Right atrium auricular region (tissue), 2 donors: ENCODE data around the gene SP7. TPM values are rescaled to one million over a fixed set of nuclear protein-coding genes. Genes with fewer than 3 reads are reported as not detected.
"Not testable (repeated sequence)": the region's sequence is repeated elsewhere in the genome, so short reads cannot be mapped to it uniquely, and the experiment has no call there.

Experiments used
- DNase-seq: peaks from one replicate; pipeline ENCODE4 v3.0.0-alpha.2; 2019; ENCODE audit warnings: low spot score
- H3K27ac ChIP-seq, 2 donors: fragments of 200-600 bp; sonication (generic); 1 replicate in 1 of 2; 2 replicates in 1 of 2; pipeline ENCODE4 v1.5.1; 2016 to 2019
- H3K27me3 ChIP-seq, 2 donors: fragments of 200-600 bp; sonication (generic); one replicate each; pipeline versions ENCODE4 v1.5.1 to v1.6.0; 2017 to 2019
- H3K36me3 ChIP-seq: fragments of 200-600 bp; sonication (generic); one replicate; pipeline ENCODE4 v1.5.1; 2016
- H3K4me1 ChIP-seq, 2 donors: fragments of 200-600 bp; sonication (generic); one replicate each; pipeline versions ENCODE4 v1.5.1 to v1.6.0; 2017 to 2019
- H3K4me3 ChIP-seq, 2 donors: fragments of 200-600 bp; sonication (generic); 1 replicate in 1 of 2; 2 replicates in 1 of 2; pipeline ENCODE4 v1.5.1; 2017 to 2019; ENCODE audit warnings: mild to moderate bottlenecking in 1 of 2, moderate library complexity in 1 of 2
- H3K9me3 ChIP-seq, 2 donors: fragments of 200-600 bp; sonication (generic); one replicate each; pipeline ENCODE4 v1.5.1; 2019
- total RNA-seq, 2 donors: library from RNA; depleted of rRNA; stranded (reverse); fragments of >200 nt; gene quantifications; one replicate each; pipeline ENCODE4 v1.1.0, GENCODE V29; 2016
- TF ChIP-seq, protein P1 (sequence below), 2 donors: fragments of 200-600 bp; sonication (generic); IDR thresholded peaks; one replicate each; pipeline ENCODE4 v1.5.1; 2019; ENCODE audit warnings: antibody characterized with exemption in 2 of 2

SP7 gene
- total RNA-seq, 2 donors from 2014 or later = not detected

DNA sequence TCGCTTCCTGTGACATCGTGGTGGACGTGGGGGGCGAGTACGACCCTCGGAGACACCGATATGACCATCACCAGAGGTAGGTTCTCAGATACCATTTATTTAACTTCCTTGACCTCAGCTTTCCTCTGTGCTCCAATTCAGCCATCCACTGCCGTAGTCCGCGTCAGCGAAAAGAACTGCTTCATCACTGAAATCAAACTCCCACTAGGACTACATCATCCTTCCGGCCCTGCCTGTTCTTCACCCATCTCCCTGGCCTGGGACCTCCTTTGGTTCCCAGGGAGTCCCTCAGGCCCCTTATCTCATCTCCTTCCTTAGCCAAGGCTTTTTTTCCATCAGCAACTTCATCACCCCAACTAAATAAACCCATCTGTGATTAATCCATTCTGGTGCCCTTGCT is 36.0 kb downstream of the SP7 start:
- H3K27me3 ChIP-seq = no peaks in the 10 kb centered on the region
- peaks cover 14% of the 10 kb centered on the region for H3K36me3 ChIP-seq
- H3K4me1 ChIP-seq = peaks cover 0 to 46% of the 10 kb centered on the region in 2 donors
- peak overlapping the region; percentile 74 to 81 for H3K4me3 ChIP-seq
- no peak for DNase-seq
- TF ChIP-seq, protein P1, sequence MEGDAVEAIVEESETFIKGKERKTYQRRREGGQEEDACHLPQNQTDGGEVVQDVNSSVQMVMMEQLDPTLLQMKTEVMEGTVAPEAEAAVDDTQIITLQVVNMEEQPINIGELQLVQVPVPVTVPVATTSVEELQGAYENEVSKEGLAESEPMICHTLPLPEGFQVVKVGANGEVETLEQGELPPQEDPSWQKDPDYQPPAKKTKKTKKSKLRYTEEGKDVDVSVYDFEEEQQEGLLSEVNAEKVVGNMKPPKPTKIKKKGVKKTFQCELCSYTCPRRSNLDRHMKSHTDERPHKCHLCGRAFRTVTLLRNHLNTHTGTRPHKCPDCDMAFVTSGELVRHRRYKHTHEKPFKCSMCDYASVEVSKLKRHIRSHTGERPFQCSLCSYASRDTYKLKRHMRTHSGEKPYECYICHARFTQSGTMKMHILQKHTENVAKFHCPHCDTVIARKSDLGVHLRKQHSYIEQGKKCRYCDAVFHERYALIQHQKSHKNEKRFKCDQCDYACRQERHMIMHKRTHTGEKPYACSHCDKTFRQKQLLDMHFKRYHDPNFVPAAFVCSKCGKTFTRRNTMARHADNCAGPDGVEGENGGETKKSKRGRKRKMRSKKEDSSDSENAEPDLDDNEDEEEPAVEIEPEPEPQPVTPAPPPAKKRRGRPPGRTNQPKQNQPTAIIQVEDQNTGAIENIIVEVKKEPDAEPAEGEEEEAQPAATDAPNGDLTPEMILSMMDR (IDR thresholded peaks at IDR 0.05) = no peak
- no peaks in the 10 kb centered on the region for H3K9me3 ChIP-seq
- peak overlapping the region; percentile 71 to 74 for H3K27ac ChIP-seq

DNA sequence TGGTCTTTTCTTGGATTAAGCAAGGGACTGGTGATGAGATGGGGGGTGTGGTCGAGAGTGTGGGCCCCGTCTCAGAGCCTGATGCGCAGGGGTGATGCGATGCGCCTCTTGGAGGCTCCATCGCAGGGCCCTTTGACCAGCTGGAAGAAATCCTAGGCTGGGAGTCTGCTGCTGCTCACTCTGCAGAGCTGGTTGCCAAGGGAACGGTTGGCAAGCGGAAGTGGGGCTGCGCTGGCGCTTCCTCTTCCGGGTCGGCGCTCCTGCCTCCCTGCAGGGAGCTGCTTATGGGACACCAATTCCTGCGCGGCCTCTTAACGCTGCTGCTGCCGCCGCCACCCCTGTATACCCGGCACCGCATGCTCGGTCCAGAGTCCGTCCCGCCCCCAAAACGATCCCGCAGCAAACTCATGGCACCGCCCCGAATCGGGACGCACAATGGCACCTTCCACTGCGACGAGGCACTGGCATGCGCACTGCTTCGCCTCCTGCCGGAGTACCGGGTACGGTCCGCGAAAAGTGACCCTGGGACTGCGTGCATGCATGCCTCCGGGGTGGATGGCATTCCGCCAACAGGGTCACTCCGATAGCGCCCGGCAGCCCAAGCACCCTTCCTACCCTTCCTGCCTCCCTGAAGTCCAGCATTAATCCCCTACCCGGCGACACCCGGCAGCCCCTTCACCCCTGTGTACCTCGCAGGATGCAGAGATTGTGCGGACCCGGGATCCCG is 36.5 kb downstream of the SP7 start, which contains the start of gene MYG1:
TSS of gene MYG1 (plus strand) at position 242 of the 727 bp plus-strand sequence. CDS start at position 285, 43 bp downstream.
- peaks cover 0 to 52% of the 10 kb centered on the region in 2 donors for H3K4me1 ChIP-seq

GRCh38 chr12:53299101-53299453 is 37.1 kb downstream of the SP7 start:
- Histone ChIP-seq H3K9me3 (no peaks in the 10 kb centered on the region), H3K4me1 (peaks cover 0 to 55% of the 10 kb centered on the region in 2 donors), H3K36me3 (peaks cover 13% of the 10 kb centered on the region), H3K4me3 (peak overlapping the region in 1 of 2 donors; percentile 74), H3K27me3 (no peaks in the 10 kb centered on the region), H3K27ac (peak overlapping the region; percentile 71 to 74)
- TF ChIP-seq, protein P1 (IDR thresholded peaks at IDR 0.05) = no peak
- DNase-seq = no peak

More for the DNA sequence above, 36.5 kb downstream of the SP7 start, which contains the start of gene MYG1:
- Histone ChIP-seq H3K27me3 (no peaks in the 10 kb centered on the region), H3K27ac (peak within 1 kb of the TSS; percentile 71 to 74), H3K4me3 (peak within 1 kb of the TSS; percentile 74 to 81), H3K9me3 (no peaks in the 10 kb centered on the region), H3K36me3 (peaks cover 13% of the 10 kb centered on the region)
- DNase-seq = peak; percentile 85
- TF ChIP-seq, protein P1 (IDR thresholded peaks at IDR 0.05) = peak in 1 of 2 donors; percentile 50

- Histone ChIP-seq H3K27me3 (no peaks in the 10 kb centered on the region), H3K36me3 (peaks cover 13% of the 10 kb centered on the region), H3K9me3 (no peaks in the 10 kb centered on the region), H3K27ac (no peak overlapping the region), H3K4me3 (no peak overlapping the region), H3K4me1 (peaks cover 0 to 55% of the 10 kb centered on the region in 2 donors)
- TF ChIP-seq, protein P1 (IDR thresholded peaks at IDR 0.05) = no peak
- no peak for DNase-seq
Observed at GRCh38 chr12:53298164-53298563, 38.0 kb downstream of the SP7 start.

GRCh38 chr12:53297106-53297505 is 39.0 kb downstream of the SP7 start:
- H3K27ac ChIP-seq, H3K27me3 ChIP-seq, DNase-seq, H3K4me3 ChIP-seq, H3K9me3 ChIP-seq: not testable (repeated sequence)
- Histone ChIP-seq H3K4me1 (peaks cover 0 to 50% of the 10 kb centered on the region in 2 donors), H3K36me3 (peaks cover 13% of the 10 kb centered on the region)

GRCh38 chr12:53295891-53296219 is 40.3 kb downstream of the SP7 start:
- TF ChIP-seq, protein P1 (IDR thresholded peaks at IDR 0.05) = no peak
- Histone ChIP-seq H3K4me3 (peak overlapping the region; percentile 83 to 88), H3K27me3 (no peaks in the 10 kb centered on the region), H3K9me3 (no peaks in the 10 kb centered on the region), H3K27ac (peak overlapping the region; percentile 85 to 89), H3K4me1 (peaks cover 0 to 42% of the 10 kb centered on the region in 2 donors), H3K36me3 (peaks cover 13% of the 10 kb centered on the region)
- DNase-seq = no peak
